Measurements from ENCODE around the gene MUC15. TPM values are rescaled to one million over a fixed set of nuclear protein-coding genes. Genes with fewer than 3 reads are reported as not detected.

Gene MUC15
- polyA plus RNA-seq, 1 donor = not detected

DNA sequence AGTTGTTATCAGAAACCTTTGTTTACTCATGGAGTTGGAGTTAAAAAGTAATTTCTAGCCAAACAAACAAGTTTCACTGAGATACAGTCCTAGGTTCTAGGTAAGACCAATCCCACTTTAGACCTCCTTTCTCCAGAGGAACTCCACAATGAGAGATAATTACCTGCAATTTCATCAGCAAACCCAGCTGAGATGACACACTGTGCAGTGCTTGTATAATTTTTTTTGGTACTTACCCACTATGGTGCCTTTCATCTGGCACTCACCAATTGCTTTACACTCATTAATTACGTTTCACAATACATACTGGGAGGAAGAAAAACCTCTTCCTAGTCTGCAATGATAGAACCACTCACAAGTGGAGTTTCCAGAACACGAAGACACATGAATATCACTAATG lies 1.8 kb upstream of the MUC15 start:
- DNase-seq (ENCODE audit: low read depth) = no peak

- no peak for DNase-seq (ENCODE audit: low read depth)
Observed at GRCh38 chr11:26572770-26573402, 823 bp upstream of the MUC15 start.

GRCh38 chr11:26569646-26570045 lies 2.4 kb downstream of the MUC15 start:
- no peak for DNase-seq (ENCODE audit: low read depth)

- no peak for DNase-seq (ENCODE audit: low read depth)
Observed at GRCh38 chr11:26558190-26558589, 13.9 kb downstream of the MUC15 start.

DNA sequence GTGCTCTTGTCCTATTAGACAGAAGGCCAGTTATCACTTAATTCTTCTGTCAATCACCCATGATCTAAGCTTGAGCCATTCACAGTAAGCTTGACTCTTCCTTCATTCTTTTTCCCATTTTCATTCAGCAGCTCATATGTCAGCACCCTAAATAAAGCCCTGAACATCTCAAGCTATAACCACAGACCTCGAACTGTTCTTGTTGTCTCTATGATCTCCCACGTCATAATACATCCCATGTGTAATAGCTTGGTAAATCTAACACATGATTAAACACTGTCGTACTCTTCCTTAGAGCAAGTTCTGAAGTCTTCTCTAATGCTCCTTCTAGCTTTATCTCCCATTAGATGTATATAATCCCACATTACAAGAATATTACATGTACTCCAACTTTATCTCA lies 14.4 kb downstream of the MUC15 start:
- no peak for DNase-seq (ENCODE audit: low read depth)

DNA sequence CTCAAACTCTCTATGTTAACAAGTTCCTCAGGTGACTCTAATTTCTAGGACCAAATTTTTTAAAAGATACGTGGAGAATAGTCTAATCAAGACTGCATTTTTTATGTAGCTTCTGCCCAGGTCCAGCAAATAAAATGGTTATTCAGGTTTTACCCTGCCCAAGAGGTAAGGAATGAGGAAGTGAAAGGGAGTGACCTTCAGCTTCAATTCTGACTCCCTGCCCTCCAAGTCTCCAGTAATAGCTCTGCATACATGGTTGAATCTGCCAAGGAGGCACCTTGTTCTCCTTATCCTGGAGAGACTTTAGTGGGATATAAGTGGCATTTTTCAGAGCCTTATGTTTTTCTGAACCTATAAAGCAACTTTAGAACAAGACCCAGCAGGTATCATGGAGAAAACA lies 15.5 kb downstream of the MUC15 start:
- no peak for DNase-seq (ENCODE audit: low read depth)

DNA sequence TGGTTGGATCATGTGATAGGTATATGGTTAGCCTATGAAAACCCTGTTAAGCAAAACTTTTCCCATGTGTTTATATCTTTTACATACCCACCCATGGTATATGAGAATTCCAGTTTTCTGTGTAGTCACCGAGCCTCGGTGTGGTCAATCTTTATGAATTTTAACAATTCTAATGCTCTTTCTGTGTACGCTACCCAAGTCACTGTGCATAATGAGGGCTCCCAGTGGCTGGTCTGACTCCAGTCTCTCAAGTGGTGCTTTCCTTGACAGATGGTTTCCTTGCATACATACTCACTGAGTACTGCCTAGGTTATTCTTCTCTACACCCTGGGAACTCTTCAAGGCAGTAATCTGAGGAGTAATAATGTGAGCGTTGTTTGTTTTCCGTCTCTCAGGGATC lies 17.6 kb downstream of the MUC15 start:
- no peak for DNase-seq (ENCODE audit: low read depth)

GRCh38 chr11:26553182-26553581 lies 18.9 kb downstream of the MUC15 start:
- no peak for DNase-seq (ENCODE audit: low read depth)

- DNase-seq (ENCODE audit: low read depth) = no peak
Observed at GRCh38 chr11:26551186-26551801, 20.8 kb downstream of the MUC15 start.

DNA sequence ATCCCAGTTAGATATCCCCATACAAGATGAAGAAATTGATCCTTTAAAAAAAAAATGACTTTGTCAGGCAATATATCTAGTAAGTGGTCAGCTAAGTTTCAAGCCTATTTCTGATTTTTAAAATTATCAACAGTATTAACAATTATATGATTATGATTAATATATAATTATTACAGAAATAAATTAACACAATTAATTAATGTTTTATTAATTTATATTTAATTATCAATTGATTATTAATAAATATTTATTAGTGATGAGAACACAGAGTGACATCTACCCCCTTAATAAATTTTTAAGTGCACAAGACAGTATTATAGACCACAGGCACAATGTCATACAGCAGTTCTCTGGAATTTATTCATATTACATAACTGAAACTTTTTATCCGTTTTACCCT lies 22.0 kb downstream of the MUC15 start:
- DNase-seq (ENCODE audit: low read depth) = no peak

- DNase-seq (ENCODE audit: low read depth) = no peak
Observed at GRCh38 chr11:26549176-26549575, 22.9 kb downstream of the MUC15 start.

DNA sequence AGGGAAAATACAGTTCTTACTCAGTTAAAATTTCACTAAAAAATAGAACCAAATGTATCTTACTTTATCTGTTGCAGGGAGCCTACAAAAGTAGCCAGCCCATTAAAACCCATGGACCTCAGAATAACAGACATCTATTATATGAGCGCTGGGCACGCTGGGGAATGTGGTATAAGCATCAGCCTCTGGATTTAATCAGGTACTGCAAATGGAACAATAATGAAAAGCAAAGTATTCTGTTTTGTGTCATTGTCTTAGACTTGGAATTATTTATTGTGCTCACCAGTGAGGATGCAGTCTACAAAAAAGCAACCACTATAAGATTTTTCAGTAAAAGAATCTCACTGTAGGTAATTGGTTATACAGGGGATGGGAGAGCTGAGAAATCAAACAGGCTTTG lies 30.2 kb downstream of the MUC15 start:
- DNase-seq (ENCODE audit: low read depth) = no peak

GRCh38 chr11:26539517-26539916 lies 32.5 kb downstream of the MUC15 start:
- DNase-seq (ENCODE audit: low read depth) = no peak

DNA sequence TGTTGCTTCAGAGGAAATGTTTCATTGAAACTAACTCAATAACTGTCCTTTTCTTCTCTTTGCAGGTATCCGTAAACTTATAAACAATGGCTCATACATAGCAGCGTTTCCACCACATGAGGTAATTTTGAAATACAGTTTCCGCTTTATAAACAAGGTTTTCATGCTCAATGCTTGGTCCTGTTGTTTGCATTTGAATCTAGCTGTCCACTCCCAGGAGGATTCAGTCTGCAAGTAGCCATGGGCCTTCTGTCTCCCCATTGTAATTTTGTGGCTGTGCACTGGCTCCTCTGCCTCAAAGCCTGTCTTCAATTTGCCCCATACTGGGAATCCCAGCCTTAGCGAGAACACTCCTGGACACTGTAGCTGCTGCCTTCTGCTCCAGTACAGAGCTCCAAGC lies 34.7 kb downstream of the MUC15 start:
- no peak for DNase-seq (ENCODE audit: low read depth)

- DNase-seq (ENCODE audit: low read depth) = no peak
Observed at GRCh38 chr11:26527685-26528084, 44.4 kb downstream of the MUC15 start.

- no peak for DNase-seq (ENCODE audit: low read depth)
Observed at GRCh38 chr11:26522912-26523610, 49.0 kb downstream of the MUC15 start.

- DNase-seq (ENCODE audit: low read depth) = no peak
Observed at GRCh38 chr11:26519469-26519868, 52.6 kb downstream of the MUC15 start.

GRCh38 chr11:26512196-26512595 lies 59.9 kb downstream of the MUC15 start:
- no peak for DNase-seq (ENCODE audit: low read depth)

DNA sequence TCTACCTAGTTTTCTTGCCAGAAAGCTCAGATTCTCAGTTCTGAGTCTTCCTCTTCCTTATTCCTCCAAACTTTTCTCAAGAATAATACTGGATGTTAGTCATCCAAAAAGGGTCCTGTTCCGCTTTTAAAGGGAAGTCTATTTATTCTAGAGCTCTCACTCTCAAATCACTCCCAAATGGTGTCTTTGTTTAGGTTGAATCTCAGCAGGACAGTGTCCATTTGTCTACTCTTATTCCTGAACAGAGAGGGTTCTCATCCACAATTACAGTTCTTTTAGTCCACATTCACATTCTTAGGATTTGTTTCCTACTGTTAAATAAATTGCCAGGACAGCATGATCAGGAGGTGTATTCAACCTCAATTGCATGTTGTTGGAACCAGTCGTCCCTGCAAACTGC lies 61.3 kb downstream of the MUC15 start:
- no peak for DNase-seq (ENCODE audit: low read depth)

DNA sequence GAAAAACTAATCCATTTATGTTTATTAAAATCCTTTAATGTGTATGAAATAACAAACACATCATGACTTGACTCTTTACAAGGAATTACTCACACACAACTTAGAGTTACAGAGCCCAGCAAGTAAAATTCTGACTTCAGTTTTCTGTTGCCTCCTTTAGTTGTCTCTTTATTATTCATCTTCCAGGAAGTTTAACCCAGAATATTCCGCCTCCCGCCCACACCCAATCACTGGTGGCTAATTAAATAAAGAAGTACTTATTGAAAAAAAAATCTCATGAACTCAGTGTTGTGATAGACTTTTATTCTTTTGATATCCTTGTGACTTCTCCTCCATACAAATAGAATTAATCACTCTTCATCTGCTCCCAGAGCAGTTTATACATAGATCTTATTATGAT lies 61.9 kb downstream of the MUC15 start:
- no peak for DNase-seq (ENCODE audit: low read depth)

All from forelimb muscle (tissue), 1 donor.